AG04449 (cell line): ENCODE data around the gene FOXP1.

Experiments used
- CTCF ChIA-PET: fragments of 350-600 bp; formaldehyde crosslinking; extraction: SDS; loops from one replicate; lab custom pipeline; 2021; ENCODE audit warnings: antibody characterized with exemption; lab: Yijun Ruan, JAX
- POLR2A ChIA-PET: fragments of 400-600, 350-600 bp; formaldehyde crosslinking; extraction: SDS; loops from one replicate; lab custom pipeline; 2020; ENCODE audit warnings: antibody characterized with exemption, inconsistent platforms; lab: Yijun Ruan, JAX
- DNase-seq: peaks from one replicate; pipeline ENCODE4 v3.0.0-alpha.2; 2010; ENCODE audit warnings: low read depth, low spot score
- H3K4me3 ChIP-seq: 2 replicates; pipeline ENCODE4 v1.5.1; 2011; ENCODE audit warnings: low read depth, mild to moderate bottlenecking, control low read depth, low read length
- TF ChIP-seq, protein P1 (sequence below): IDR thresholded peaks from one replicate; pipeline ENCODE4 v1.5.1; 2011; ENCODE audit warnings: mild to moderate bottlenecking, moderate library complexity, low read length, control low read depth, inconsistent platforms; ENCODE audit not compliant: insufficient read depth; ENCODE audit errors: missing control alignments

The FOXP1 gene

DNA sequence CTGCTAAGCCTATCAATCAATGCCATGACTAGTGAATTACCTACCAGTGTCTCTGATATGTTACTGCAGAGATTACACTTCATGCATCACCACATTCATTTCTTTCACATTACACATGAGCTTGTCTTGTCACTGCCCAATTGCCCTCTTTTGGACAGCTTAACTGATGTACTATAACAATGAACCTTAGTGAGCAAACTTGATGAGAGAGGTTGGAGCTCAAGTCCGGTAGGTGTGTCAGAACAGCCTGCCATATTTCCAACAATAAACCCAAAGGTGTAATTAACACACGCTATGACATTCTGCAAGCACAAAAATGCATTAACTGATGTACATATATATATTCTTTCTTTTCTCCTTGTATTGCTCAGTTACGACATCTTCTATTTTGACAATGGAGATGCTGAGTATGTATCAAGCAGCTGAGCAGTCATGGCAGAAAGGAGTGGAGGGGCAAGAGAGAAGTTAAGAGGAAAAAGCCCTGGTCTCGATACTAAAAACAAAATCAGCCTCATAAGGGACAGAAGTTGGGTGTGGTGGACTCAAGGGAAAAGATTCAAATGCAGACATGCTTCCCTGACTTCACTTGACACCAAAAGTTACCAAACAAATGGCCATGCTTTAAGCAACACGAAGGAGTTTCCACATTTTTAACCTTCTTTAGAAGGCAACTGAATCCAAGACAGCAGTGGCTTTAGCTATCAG lies 538.2 kb downstream of the FOXP1 start:
- H3K4me3 ChIP-seq, result no peak overlapping the region
- POLR2A ChIA-PET, result no interaction called here
- TF ChIP-seq, protein P1, sequence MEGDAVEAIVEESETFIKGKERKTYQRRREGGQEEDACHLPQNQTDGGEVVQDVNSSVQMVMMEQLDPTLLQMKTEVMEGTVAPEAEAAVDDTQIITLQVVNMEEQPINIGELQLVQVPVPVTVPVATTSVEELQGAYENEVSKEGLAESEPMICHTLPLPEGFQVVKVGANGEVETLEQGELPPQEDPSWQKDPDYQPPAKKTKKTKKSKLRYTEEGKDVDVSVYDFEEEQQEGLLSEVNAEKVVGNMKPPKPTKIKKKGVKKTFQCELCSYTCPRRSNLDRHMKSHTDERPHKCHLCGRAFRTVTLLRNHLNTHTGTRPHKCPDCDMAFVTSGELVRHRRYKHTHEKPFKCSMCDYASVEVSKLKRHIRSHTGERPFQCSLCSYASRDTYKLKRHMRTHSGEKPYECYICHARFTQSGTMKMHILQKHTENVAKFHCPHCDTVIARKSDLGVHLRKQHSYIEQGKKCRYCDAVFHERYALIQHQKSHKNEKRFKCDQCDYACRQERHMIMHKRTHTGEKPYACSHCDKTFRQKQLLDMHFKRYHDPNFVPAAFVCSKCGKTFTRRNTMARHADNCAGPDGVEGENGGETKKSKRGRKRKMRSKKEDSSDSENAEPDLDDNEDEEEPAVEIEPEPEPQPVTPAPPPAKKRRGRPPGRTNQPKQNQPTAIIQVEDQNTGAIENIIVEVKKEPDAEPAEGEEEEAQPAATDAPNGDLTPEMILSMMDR, result no peak
- DNase-seq, result no peak
- CTCF ChIA-PET, result no interaction called here

DNA sequence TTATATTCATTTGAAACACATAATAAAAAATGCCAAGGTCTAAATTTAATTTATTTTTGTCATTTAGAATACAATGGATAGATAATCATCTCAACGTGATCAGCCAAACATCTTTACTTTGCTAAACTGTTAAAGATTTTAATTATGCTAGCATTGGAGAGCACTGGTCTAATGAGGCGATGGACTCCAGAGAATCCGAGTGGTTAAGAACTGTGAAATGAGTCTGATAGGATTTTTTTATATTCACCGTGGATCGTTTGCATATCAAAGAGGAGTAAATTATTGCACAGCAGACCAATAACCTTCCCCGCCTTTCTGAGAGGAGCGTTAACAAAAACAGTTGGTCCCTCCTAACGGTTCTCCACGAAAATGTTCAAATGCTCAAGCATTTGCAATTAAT lies 540.8 kb downstream of the FOXP1 start:
- H3K4me3 ChIP-seq, result no peak overlapping the region
- ChIA-PET CTCF (no interaction called here), POLR2A (no interaction called here)
- TF ChIP-seq, protein P1, result no peak
- no peak for DNase-seq

DNA sequence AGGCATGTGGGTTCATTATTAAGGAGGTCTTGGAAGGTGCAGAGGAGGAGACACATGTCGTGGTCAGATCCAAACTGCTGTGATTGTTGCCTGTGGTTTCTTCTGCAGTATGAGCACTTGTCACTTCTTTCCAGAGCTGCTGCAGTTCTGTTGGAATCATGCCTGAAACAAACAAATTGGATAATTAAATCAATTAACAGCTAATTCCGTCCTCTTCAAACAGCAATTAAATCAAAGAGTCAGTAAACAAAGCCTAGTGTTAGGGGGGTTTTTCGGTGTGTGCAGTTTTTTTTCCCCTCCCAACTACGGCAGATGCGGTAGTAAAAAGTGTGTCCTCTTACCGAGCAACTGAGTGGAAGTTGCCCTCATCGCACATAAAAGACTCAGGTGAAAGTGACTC lies 542.2 kb downstream of the FOXP1 start:
- H3K4me3 ChIP-seq, result no peak overlapping the region
- TF ChIP-seq, protein P1, result no peak
- ChIA-PET CTCF (no interaction called here), POLR2A (no interaction called here)
- DNase-seq, result no peak

DNA sequence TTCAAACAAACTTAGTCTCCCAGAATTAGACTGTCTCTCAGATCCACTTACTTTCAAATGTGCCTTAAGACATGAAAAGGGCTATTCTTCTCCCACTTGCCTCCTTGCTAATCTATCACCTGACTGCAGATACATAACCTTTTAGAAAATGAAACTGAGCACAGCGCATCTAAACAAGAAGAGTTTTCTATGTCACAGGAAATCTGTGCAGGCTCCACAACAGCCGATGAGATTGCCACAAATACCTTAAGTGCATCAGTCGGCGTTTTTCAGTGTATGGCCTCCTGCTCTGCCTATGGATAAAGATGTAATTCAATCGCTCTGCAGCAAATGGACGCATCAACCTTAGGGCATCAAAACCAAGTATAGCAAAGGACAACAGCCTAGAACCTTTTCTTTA lies 544.2 kb downstream of the FOXP1 start:
- POLR2A ChIA-PET, result no interaction called here
- no peak overlapping the region for H3K4me3 ChIP-seq
- no peak for DNase-seq
- CTCF ChIA-PET, result interaction anchor here (1.0 kb wide), 1 partner anchor 490 kb away, joined by 3 read pairs; no protein-coding TSS in a partner anchor
- TF ChIP-seq, protein P1, result no peak

DNA sequence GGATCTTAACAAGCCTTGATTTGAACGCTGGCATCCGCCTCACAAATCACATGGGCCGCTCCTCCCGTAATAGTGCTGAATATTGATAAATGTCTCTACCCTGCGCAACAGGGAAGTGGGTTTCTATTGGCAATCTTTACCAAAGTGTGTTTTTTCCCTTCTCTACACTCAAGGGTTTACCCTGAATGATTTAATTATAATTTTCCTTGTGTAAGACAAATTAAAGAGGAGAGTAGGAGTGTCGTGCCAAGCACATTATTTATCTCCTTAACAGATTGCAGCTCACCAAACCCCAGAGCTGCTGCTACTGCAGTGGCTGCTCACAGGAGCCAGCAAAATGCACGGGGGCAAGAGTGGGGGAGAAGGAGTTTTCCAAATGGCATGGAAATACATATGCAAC lies 545.8 kb downstream of the FOXP1 start:
- DNase-seq, result no peak
- POLR2A ChIA-PET, result no interaction called here

DNA sequence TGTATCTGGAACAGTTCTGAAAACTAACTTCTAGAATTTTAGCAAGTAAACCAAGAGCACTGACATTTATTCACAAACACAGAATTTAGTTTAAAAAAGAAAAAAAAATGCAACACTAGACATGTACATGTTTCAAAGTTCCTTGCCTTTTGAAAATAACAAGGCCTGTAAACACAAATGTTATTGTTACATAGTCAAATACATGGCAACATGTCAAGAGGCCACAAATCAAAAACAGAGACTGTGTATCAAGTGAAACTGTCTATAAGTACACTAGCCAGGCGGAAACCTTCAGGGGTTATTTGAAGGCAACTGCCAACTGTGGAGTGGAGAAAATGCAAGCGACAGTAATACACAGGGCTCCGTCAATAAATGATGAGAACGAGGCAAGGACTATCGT lies 547.6 kb downstream of the FOXP1 start:
- DNase-seq, result no peak
- ChIA-PET CTCF (interaction anchor here (0.9 to 2.3 kb wide), 3 partner anchors 10 to 13 kb away, joined by 3 to 11 read pairs (median 3); no protein-coding TSS in a partner anchor), POLR2A (interaction anchor here (1.0 kb wide), 1 partner anchor 15 kb away, joined by 3 read pairs; no protein-coding TSS in a partner anchor)
- TF ChIP-seq, protein P1, result no peak
- H3K4me3 ChIP-seq, result no peak overlapping the region

More for the DNA sequence above, 545.8 kb downstream of the FOXP1 start:
- CTCF ChIA-PET, result no interaction called here
- H3K4me3 ChIP-seq, result no peak overlapping the region
- TF ChIP-seq, protein P1, result no peak
